Measurements from ENCODE around the gene CCL24.
"Not testable (repeated sequence)": the region's sequence is repeated elsewhere in the genome, so short reads cannot be mapped to it uniquely, and the experiment has no call there.

Gene CCL24, protein sequence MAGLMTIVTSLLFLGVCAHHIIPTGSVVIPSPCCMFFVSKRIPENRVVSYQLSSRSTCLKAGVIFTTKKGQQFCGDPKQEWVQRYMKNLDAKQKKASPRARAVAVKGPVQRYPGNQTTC

DNA sequence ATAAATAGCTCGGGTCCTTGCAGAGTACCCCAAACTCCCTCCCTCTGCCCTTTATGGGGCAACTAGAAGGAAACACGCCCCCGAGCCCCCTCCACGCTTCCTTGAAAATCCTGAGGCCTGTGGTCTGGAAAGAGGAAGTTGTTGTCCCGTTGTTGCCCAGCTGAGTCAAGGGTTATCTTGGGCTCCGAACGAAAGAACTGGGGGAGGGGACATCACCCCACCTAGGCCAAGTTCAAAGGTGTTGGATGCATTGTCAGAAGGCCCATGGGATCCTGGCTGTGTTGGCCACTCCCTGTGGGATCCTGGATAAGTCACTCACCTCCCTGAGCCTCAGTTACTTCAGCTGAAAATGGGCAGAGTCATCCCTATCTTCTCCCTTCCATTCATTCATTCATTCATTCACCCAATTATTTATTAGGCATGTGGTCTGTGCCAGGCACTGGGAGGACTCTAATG, at the start of gene CCL24:
TSS of gene CCL24 (minus strand) at position 26 of the 456 bp plus-strand sequence. CDS start 91 bp downstream, outside the sequence.
- no peak for DNase-seq

DNA sequence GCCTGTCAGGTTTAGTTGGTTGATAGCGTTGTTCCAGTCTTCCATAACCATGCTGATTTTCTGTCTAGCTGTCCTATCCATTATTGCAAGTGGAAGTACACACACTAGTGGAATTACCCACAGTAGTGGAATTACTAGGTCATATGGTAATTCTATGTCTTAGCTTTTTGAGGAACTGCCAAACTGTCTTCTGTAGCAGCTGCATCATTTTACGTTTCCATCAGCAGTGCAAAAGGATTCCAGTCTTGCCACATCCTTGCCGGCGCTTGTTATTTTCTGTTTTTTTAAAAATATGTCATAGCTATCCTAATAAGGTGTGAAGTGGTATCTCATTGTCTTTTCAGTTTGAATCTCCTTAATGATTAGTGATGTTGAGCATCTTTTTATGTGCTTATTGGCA, 48.0 kb upstream of the CCL24 start:
- no peak for DNase-seq

DNA sequence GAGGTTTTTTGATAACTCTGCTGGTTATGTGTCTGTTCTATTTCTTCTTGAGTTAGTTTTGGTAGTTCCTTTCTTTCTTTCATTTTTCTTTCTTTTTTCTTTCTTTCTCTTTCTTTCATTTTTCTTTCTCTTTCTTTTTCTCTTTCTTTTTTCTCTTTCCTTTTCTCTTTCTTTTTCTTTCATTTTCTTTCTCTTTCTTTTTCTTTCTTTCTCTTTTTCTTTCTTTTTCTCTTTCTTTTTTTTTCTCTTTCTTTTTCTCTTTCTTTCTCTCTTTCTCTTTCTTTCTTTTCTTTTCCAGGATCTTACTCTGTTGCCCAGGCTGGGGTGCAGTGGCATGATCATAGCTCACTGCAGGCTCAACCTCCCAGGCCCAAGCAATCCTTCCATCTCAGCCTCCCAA, 44.8 kb upstream of the CCL24 start:
- DNase-seq = no peak

DNA sequence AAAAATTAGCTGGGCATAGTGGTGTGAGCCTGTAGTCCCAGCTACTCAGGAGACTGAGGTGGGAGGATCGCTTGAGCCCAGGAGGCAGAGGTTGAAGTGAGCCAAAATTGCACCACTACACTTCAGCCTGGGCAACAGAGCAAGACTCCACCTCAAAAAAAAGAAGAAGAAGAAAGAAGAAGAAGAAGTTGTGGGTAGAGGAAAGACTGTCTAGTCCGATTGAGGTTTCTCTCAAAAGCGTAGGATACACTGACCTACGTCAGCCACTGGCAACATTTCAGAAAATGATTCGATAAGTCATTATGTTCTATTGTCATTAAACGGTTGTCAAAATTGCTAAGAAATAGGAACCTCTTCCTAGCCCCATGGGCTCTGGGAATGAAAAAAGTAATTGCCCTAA, 42.9 kb upstream of the CCL24 start:
- no peak for DNase-seq

DNA sequence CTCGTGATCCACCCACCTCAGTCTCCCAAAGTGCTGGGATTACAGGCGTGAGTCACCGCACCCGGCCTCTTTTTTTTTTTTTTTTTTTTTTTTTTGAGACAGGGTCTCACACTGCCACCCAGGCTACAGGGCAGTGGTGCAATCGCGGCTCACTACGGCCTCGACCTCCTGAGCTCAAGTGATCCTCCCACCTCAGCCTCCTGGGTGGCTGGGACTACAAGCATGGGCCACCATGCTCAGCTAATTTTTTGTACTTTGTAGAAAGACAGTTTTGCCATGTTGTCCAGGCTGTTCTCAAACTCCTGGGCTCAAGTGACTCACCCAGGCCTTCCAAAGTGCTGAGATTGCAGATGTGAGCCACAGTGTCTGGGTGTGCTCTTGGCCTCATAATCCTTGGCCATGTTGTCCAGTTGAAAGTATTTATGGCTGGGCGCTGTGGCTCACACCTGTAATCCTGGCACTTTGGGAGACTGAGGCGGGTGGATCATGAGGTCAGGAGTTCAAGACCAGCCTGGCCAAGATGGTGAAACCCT, 41.3 kb upstream of the CCL24 start:
- DNase-seq = not testable (repeated sequence)

DNA sequence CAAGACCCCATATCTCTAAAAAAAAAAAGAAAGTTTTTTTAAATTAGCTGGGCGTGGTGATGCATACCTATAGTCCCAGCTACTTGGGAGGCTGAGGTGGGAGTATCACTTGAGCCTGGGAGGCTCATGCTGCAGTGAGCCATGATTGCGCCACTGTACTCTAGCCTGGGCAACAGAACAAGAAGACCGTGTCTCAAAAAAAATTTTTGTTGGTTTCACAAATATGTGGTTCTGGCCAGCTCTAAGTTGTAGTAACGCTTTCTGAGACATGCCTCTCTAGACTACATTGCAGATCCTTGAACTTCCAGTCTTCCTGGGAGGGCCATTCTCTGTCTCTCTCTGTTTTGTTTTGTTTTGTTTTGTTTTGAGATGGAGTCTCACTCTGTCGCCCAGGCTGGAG, 40.6 kb upstream of the CCL24 start:
- DNase-seq = no peak

DNA sequence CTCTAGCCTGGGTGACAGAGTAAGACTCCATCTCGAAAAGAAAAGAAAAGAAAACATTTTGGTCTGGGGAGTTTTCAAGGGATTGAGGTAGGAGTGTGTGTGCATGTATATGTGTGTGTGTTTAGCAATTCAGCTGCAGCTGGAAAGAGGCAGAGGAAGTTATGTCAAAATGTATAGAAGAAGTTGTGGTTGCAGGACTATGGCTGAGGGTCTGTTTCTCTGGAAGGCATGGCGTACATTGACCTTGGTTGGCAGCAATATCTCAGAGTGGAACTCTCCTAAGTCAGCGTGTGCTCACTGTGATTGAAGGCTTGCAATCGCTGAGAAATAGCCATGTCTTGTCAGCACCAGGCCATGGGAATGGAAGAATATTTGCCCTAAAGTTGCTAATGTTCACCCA, 36.6 kb upstream of the CCL24 start:
- DNase-seq = no peak

DNA sequence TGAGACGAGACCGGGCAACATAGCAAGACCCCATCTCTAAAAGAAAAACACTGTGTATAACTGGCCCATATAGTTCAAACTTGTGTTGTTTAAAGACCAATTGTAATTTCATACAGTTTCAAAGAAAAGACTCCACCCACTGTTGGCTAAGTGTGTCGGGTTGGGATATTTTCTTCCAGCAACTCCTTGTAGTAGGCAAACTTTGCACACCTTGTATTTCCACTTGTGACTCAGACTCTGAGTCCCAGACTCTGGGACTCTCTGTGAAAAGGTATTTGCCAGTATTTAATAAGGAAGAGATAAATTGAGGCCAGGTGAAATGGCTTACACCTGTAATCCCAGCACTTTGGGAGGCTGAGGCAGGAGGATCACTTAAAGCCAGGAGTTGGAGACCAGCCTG, 36.0 kb upstream of the CCL24 start:
- DNase-seq = no peak

DNA sequence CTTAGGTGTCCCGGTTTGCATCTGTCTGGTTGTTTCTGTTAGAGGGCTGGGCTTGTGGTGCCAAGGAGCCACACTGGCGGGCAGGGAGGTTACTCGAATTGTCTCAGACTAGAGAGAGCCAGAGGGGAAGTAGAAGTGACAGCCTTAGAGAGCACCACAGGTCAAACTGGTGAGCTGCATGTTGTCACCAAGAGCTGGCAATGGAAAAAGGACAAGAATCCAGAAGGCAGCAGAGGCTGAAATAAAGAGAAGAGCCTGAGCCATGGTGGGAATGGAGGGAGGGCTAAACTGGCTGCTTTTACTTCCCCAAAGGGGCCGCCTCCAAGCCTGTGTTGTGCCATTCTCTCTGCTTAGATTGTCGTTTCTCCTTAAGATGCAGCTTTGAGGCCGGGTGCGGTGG, 34.1 kb upstream of the CCL24 start:
- DNase-seq = no peak

DNA sequence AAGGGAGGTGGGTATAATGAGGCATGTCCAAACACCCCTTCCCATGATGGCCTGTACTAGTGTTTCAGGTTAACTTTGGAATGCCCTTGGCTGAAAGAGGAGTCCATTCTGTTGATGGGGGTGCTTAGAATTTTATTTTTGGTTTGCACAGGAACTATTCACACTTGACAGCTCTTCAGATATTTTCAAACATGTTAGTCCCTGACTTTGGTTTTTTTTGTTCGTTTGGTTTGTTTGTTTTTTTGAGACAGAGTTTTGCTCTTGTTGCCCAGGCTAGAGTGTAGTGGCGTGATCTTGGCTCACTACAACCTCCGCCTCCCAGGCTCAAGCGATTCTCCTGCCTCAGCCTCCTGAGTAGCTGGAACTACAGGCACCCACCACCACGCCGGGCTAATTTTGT, 31.5 kb upstream of the CCL24 start:
- DNase-seq = not testable (repeated sequence)

DNA sequence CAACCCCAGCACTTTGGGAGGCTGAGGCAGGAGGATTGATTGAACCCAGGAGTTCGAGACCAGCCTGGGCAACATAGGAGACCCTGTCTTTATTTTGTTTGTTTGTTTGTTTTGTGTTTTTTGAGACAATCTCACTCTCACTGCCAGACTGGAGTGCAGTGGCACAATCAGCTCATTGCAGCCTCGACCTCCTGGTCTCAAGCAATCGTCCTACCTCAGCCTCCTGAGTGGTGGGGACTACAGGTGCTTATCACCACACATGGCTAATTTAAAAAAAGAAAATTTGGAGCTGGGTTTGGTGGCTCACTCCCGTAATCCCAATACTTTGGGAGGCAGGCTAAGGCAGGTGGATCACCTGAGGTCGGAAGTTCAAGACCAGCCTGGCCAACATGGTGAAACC, 30.6 kb upstream of the CCL24 start:
- DNase-seq = no peak

DNA sequence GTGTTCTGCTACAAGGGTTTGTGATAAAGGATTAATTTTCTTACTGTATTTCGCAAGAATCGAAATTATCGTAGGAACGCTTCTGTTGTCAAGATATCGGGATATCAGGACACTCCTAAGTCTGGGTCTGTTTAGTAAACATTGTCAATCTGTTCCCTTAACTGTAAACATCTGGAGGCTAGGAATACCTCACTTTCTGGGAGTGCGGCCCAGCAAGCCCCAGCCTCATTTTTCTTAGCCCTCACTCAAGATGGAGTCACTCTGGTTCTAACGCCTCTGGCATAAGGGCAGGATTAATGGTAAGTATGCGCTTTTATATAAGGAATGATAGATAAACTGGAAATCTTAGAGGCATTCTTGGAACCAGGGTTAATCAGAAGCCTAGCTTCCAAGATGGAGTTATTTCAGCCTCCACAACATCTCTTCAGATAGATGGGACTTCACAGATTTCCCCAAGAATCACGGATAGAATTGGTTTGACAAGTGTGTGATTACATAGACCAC, 30.1 kb upstream of the CCL24 start:
- no peak for DNase-seq

DNA sequence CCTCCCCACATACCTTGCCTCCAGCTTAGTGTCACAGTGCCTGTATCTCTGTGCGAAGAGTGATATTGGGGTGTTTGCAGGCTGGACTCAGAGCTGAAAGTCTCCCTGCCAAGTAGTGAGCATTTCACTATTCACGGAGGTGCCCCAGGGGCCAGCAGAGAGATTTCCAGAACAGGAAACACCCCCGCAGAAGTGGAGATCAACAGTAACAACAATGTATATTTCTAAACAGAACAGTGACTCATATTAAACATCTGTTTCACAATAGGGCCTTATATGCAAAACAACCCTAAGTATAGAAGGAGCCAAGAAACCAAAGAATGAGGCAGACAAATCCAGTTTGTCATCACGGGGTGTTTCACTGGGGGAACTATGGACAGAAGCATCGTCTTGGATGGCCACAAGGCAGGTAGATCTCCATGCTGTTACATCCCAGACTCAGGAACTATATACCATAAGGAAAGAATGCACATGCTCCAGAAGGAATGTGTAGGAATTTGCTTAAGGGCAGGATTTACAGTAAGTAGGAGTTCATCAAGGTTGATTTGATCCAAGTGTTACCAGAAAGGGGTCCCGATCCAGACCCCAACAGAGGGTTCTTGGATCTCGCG, 29.3 kb upstream of the CCL24 start:
- no peak for DNase-seq

DNA sequence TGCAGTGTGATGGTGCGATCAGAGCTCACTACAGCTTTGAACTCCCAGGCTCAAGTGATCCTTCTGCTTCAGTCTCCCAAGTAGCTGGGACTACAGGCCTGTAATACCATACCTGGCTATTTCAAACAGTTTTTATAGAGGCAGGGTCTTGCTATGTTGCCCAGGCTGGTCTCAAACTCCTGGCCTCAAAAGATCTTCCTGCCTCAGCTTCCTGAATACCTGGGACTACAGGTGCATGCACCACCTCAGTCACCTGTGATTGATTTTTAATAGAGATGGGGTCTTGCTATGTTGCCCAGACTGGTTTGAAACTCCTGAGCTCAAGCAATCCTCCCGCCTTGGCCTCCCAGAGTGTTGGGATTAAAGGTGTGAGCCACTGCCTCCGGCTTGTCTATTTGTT, 26.4 kb upstream of the CCL24 start:
- DNase-seq = no peak

DNA sequence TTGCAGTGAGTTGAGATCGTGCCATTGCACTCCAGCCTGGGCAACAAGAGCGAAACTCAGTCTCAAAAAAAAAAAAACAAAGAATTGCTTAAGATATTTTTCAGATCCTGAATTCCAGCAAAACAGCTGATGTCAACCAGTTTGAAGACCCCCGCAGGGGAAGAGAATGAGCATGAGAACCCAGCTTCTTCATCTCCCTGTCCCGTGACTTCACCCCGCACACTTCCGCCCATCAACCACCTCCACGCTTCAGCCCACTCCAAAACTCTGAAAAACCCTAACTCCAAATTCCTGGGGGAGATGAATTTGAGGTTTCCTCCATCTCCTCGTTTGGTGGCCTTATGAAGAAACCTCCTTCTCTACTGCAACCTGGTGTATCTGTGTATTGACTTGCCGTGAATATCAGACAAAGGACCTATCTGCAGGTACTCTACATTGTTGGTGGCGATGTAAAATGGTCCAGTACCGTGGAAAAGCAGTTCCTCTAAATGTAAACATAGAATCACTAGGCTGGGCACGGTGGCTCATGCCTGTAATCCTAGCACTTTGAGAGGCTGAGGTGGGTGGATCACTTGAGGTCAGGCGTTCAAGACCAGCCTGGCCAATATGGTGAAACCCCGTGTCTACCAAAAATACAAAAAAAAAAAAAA, 24.8 kb upstream of the CCL24 start:
- not testable (repeated sequence) for DNase-seq

DNA sequence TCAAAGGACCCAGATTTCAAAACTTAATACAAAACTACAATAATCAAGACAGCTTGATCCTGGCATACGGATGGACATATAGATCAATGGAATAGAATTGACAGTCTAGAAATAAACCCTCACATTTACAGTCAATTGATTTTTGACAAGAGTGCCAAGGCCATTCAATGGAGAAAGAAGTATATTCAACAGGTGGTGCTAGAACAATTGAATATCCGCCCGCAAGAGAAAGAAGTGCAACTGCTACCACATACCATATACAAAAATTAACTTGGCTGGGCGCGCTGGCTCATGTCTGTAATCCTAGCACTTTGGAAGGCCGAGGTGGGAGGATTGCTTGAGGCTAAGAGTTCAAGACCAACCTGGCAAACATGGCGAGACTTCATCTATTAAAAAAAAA, 23.2 kb upstream of the CCL24 start:
- no peak for DNase-seq

DNA sequence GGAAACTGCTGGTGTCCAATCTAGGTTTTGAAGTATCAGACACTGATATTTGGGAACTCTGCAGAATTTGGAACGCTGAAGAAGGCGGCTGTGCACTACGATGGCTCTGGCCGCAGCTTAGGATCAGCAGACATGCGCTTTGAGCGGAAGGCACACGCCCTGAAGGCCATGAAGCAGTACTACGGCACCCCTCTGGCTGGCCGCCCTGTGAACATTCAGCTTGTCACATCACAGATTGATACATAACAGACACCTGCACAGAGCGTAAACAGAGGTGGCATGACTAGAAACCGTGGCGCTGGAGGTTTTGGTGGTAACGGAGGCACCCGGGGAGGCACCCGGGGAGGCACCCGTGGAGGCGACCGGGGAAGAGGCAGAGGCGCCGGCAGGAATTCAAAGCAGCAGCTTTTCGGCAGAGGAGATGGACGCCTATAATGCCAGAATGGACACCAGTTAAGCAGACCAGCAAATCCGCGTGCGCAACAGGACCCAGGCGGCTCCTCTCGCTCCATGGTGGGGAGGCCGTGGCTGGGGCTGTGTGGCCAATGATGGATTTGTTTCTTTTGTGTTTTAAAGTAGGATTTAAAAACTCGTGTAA, 22.2 kb upstream of the CCL24 start:
- DNase-seq = no peak

DNA sequence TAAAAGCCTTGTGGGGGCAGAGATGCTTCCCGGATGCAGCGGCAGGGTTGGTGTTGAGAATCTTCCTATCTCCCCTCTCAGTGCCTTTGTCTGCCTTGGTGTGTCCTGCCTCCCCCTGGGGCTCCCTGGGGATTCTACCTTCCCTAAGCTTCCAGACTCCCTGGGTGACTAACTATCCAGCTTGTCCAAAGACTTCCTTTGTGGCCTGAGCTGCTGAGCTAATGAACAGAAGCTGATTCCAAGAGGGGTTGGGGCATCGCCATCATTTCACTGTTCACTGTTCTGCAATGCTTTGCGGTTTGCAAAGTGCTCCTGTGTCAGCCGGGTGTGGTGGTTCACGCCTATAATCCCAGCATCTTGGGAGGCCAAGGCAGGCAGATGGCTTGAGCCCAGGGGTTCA, 20.1 kb upstream of the CCL24 start:
- DNase-seq = not testable (repeated sequence)

DNA sequence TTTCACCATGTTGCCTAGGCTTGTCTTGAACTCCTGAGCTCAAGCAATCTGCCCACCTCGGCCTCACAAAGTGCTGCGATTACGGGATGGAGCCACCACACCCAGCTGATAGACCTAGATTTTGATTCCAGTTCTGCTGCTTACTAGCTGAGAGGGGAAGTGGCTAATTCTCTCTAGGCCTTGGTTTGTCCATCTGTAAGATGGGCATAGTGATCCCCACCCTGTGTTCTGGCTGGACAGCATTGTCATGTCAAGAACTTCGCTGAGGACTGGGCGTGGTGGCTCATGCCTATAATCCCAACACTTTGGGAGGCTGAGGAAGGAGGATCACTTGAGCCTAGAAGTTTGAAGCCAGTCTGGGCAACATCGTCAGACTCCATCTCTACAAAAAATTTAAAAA, 17.4 kb upstream of the CCL24 start:
- DNase-seq = no peak

DNA sequence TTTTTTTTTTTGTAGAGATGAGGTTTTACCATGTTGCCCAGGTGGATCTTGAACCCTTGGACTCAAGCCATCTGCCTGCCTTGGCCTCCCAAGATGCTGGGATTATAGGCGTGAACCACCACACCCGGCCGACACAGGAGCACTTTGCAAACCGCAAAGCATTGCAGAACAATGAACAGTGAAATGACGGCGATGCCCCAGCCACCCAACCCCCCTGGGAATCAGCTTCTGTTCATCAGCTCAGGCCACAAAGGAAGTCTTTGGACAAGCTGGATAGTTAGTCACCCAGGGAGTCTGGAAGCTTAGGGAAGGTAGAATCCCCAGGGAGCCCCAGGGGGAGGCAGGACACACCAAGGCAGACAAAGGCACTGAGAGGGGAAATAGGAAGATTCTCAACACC, 16.1 kb upstream of the CCL24 start:
- DNase-seq = not testable (repeated sequence)

DNA sequence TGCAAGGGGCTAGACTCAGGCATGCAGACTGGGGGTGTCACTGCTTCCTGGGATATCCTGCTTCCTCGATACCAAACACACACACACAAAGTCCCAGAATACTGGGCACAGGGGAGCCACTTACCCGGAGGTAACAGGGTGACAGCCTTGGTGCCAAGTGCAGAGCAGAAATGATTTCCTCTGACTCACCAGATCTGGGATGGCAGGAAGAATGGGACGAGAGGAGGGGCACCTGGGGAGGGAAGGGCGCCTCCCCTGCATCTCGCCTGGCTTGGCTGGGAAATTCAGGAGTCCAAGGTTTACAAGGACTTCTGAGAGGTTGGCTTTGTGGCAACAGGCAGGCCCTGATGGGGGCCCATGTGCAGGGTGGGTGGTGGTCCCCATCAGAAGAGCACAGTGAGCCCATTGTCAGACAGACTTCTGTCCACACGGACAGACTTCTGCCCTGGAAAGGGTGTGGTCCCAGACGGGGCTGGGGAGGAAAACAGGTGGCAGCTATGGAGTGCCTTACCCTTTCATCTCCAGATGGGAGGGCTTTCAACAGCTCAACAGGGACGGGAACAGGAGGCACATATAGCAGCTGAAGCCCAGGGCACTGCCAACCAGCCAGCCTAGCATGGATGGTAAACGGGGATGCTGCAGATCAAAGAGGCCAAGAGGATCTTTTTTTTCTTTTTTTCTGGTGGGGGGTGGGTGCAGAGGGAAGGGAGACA, 9.7 kb upstream of the CCL24 start:
- DNase-seq = no peak

DNA sequence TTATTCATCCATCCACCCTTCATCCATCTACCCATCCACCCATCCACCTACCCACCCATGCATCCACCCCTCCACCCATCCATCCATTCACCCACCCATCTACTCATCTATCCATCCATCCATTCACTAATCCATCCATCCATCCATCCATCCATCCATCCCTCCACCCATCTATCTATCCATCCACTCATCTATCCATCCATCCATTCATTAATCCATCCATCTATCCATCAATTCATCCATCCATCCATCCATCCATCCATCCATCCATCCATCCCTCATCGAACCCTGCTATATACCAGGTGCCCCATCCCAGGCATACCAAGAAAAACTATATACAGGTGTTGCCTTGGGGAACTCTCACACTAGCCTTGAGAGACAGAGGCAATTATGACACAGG, 7.1 kb upstream of the CCL24 start:
- DNase-seq = no peak

DNA sequence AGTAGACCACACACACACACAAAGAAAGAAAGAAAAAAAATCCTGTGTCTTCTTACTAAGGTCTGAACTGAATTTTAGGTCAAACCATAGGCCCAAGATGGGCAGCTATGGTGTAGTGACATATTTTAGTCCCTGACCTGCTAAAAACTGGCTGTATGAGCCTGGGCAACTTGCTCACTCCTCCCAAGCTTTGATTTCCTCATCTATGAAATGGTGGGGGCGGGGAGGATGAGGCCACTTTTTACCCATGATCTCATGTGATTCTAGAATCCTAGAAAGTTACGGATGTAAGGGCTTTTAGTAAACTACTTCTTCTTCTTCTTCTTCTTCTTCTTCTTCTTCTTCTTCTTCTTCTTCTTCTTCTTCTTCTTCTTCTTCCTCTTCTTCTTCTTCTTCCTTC, 6.1 kb upstream of the CCL24 start:
- DNase-seq = no peak
